Measurements from ENCODE around the gene STARD7. TPM values are rescaled to one million over a fixed set of nuclear protein-coding genes. Genes with fewer than 3 reads are reported as not detected.

The STARD7 gene
- total and polyA plus RNA-seq, 2 of the 13 experiments (the other 11 are each of a cell fraction or from before 2014, with no cell fraction given) = 88.2 to 300 TPM

DNA sequence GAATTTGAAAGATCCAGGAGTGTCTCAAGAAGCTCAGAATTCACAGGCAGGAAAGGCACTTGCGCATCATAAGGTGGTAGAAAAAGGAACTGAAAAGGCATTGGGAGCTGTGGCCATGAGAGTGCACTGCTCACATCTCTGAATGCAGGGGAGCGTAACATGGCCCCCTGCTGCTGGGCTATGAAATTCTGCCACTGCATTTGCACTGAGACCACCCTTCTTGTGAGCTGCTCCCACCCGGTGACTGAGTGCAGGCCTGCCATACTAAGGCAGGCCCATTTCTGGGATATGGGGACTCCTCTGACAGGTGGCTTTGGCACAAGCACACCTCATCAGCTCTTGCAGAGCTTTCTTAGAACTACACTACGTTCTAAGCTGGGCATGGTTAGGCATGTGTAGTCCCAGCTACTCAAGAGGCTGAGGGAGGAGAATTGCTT, 25.3 kb upstream of the STARD7 start:
- Histone ChIP-seq H3K36me3 (replicated peaks in 1 of 2; ENCODE audit: control insufficient read depth in 1 of 2, insufficient read depth in 2 of 2, low read length in 2 of 2) (peaks cover 2 to 6% of the 10 kb centered on the region in 2 experiments; a peak in 2 of 5 replicates), H3K79me2 (ENCODE audit: insufficient read depth, low read length) (no peaks in the 10 kb centered on the region), H3K27me3 (ENCODE audit: control insufficient read depth in 1 of 2, insufficient read depth in 2 of 2, low read length in 2 of 2) (no peaks in the 10 kb centered on the region), H2AFZ (ENCODE audit: low read length) (no peak overlapping the region), H4K20me1 (ENCODE audit: insufficient read depth, low read length) (no peaks in the 10 kb centered on the region), H3K4me1 (ENCODE audit: insufficient read depth, low read length) (peaks cover 7% of the 10 kb centered on the region; the same call in 1 of the 2 replicates), H3K4me2 (ENCODE audit: low read depth, low read length) (no peak overlapping the region), H3K9ac (ENCODE audit: insufficient read depth, low read depth, low read length) (no peak overlapping the region), H3K4me3 (replicated peaks in 1 of 3; ENCODE audit: insufficient read depth in 1 of 3, low read depth in 2 of 3, low read length in 3 of 3) (no peak overlapping the region), H3K27ac (ENCODE audit: extremely low read length, insufficient read depth, low read length) (no peak overlapping the region), H3K9me3 (ENCODE audit: low read length) (no peaks in the 10 kb centered on the region)
- CTCF ChIA-PET (ENCODE audit: low intra/inter-chr PET ratio, low total read pairs) = no interaction called here
- WGBS (ENCODE audit: low lambda C conversion rate) = 99% methylated on average over 3 of the region's 4 CpGs
- FAIRE-seq = no peak
- in situ Hi-C loops (cut with HindIII; ENCODE audit: extremely low pct_ligation_motif_present, low pct_unique_long_range_greater_than_20kb) = no loop called here
- TF ChIP-seq ZFP36 (IDR thresholded peaks at IDR 0.05; ENCODE audit: borderline replicate concordance, low read depth, low read length, partially characterized antibody) (no peak), KLF16 (CRISPR knock-in tag; IDR thresholded peaks at IDR 0.05) (no peak), SETDB1 (CRISPR knock-in tag; IDR thresholded peaks at IDR 0.05; ENCODE audit: borderline replicate concordance) (no peak), NPAS2 (CRISPR knock-in tag; IDR thresholded peaks at IDR 0.05; ENCODE audit: borderline replicate concordance) (no peak), ATF7-NPFF (CRISPR knock-in tag; IDR thresholded peaks at IDR 0.05; ENCODE audit: low read depth) (no peak), ZFY (CRISPR knock-in tag; IDR thresholded peaks at IDR 0.05) (no peak), GLI4 (CRISPR knock-in tag; IDR thresholded peaks at IDR 0.05; ENCODE audit: borderline replicate concordance) (no peak)
- TF ChIP-seq, protein P1, sequence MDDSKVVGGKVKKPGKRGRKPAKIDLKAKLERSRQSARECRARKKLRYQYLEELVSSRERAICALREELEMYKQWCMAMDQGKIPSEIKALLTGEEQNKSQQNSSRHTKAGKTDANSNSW (CRISPR knock-in tag; IDR thresholded peaks at IDR 0.05; ENCODE audit: borderline replicate concordance) = no peak
- no TSS peak for BruUV-seq (replicated peaks)
- intact Hi-C loops (cut with micrococcal nuclease; ENCODE audit: unreplicated experiment) = no loop called here
- POLR2A ChIA-PET = interaction anchor here (1.5 to 3.2 kb wide), 2 partner anchors 25 to 26 kb away, joined by 4 to 23 read pairs; partner anchors contain the start of gene STARD7
- ATAC-seq = no peak; the same call in 2 of the 3 replicates
- no peak for DNase-seq (ENCODE audit: low spot score)

DNA sequence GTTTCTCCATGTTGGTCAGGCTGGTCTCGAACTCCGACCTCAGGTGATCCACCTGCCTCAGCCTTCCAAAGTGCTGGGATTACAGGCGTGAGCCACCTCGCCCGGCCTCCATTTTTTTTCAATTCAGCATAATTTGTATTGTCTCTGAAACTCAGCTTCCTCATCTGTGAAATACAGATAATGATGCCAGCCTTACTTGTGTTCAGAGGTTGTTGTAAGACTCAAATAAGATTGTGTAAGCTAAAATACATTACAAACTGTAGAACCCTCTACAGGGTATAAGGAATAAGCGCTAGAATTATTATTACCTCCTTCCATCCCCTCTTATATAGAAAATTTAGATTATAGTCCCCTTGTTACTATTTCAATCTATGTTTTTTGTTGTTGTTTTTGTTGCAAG, 24.8 kb upstream of the STARD7 start:
- BruUV-seq (replicated peaks) = no TSS peak
- Histone ChIP-seq H3K36me3 (replicated peaks in 1 of 2; ENCODE audit: control insufficient read depth in 1 of 2, insufficient read depth in 2 of 2, low read length in 2 of 2) (peaks cover 2 to 6% of the 10 kb centered on the region in 2 experiments; a peak in 2 of 5 replicates), H3K9me3 (ENCODE audit: low read length) (no peaks in the 10 kb centered on the region), H2AFZ (ENCODE audit: low read length) (no peak overlapping the region), H4K20me1 (ENCODE audit: insufficient read depth, low read length) (no peaks in the 10 kb centered on the region), H3K79me2 (ENCODE audit: insufficient read depth, low read length) (no peaks in the 10 kb centered on the region), H3K27me3 (ENCODE audit: control insufficient read depth in 1 of 2, insufficient read depth in 2 of 2, low read length in 2 of 2) (no peaks in the 10 kb centered on the region), H3K4me1 (ENCODE audit: insufficient read depth, low read length) (peaks cover 7% of the 10 kb centered on the region; the same call in 1 of the 2 replicates), H3K4me3 (replicated peaks in 1 of 3; ENCODE audit: insufficient read depth in 1 of 3, low read depth in 2 of 3, low read length in 3 of 3) (no peak overlapping the region), H3K9ac (ENCODE audit: insufficient read depth, low read depth, low read length) (no peak overlapping the region), H3K27ac (ENCODE audit: extremely low read length, insufficient read depth, low read length) (no peak overlapping the region), H3K4me2 (ENCODE audit: low read depth, low read length) (no peak overlapping the region)
- in situ Hi-C loops (cut with HindIII; ENCODE audit: extremely low pct_ligation_motif_present, low pct_unique_long_range_greater_than_20kb) = no loop called here
- 95% methylated on average over 6 of the region's 6 CpGs for WGBS (ENCODE audit: low lambda C conversion rate)
- CTCF ChIA-PET (ENCODE audit: low intra/inter-chr PET ratio, low total read pairs) = no interaction called here
- intact Hi-C loops (cut with micrococcal nuclease; ENCODE audit: unreplicated experiment) = no loop called here
- FAIRE-seq (no peak), DNase-seq (ENCODE audit: low spot score) (no peak), ATAC-seq (no peak)
- POLR2A ChIA-PET = interaction anchor here (0.7 to 3.2 kb wide), 3 partner anchors 20 to 27 kb away, joined by 3 to 23 read pairs (median 4); partner anchors contain the start of gene STARD7
- TF ChIP-seq ASH2L (IDR thresholded peaks at IDR 0.05; ENCODE audit: insufficient read length, low read depth, low read length) (no peak), KAT7 (CRISPR knock-in tag; IDR thresholded peaks at IDR 0.05; ENCODE audit: borderline replicate concordance) (no peak), DR1 (CRISPR knock-in tag; IDR thresholded peaks at IDR 0.05) (no peak), MED13 (CRISPR knock-in tag; IDR thresholded peaks at IDR 0.05) (no peak)
- TF ChIP-seq, protein P2, sequence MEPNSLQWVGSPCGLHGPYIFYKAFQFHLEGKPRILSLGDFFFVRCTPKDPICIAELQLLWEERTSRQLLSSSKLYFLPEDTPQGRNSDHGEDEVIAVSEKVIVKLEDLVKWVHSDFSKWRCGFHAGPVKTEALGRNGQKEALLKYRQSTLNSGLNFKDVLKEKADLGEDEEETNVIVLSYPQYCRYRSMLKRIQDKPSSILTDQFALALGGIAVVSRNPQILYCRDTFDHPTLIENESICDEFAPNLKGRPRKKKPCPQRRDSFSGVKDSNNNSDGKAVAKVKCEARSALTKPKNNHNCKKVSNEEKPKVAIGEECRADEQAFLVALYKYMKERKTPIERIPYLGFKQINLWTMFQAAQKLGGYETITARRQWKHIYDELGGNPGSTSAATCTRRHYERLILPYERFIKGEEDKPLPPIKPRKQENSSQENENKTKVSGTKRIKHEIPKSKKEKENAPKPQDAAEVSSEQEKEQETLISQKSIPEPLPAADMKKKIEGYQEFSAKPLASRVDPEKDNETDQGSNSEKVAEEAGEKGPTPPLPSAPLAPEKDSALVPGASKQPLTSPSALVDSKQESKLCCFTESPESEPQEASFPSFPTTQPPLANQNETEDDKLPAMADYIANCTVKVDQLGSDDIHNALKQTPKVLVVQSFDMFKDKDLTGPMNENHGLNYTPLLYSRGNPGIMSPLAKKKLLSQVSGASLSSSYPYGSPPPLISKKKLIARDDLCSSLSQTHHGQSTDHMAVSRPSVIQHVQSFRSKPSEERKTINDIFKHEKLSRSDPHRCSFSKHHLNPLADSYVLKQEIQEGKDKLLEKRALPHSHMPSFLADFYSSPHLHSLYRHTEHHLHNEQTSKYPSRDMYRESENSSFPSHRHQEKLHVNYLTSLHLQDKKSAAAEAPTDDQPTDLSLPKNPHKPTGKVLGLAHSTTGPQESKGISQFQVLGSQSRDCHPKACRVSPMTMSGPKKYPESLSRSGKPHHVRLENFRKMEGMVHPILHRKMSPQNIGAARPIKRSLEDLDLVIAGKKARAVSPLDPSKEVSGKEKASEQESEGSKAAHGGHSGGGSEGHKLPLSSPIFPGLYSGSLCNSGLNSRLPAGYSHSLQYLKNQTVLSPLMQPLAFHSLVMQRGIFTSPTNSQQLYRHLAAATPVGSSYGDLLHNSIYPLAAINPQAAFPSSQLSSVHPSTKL (CRISPR knock-in tag; IDR thresholded peaks at IDR 0.05) = no peak
